SK-N-MC (cell line): ENCODE data around the gene MOCOS.

ENCODE experiments used
- EZH2 ChIP-seq: fragments of 200-600 bp; sonication (generic); IDR thresholded peaks from one replicate; pipeline ENCODE4 v1.6.1; 2017; ENCODE audit warnings: antibody characterized with exemption
- POLR2AphosphoS5 ChIP-seq: IDR thresholded peaks from 2 replicates; pipeline ENCODE4 v1.6.1; 2012; ENCODE audit warnings: mild to moderate bottlenecking, low read depth, low read length, borderline replicate concordance

- TF ChIP-seq POLR2AphosphoS5: no peak
- TF ChIP-seq EZH2: no peak
Measured at GRCh38 chr18:36269157-36269556, 81.9 kb downstream of the MOCOS start.
